EL (cell line): ENCODE data around the gene GBX1.

ENCODE experiments used
- DNase-seq: peaks from one replicate; pipeline ENCODE4 v3.0.0-alpha.2; 2016

The GBX1 gene

DNA sequence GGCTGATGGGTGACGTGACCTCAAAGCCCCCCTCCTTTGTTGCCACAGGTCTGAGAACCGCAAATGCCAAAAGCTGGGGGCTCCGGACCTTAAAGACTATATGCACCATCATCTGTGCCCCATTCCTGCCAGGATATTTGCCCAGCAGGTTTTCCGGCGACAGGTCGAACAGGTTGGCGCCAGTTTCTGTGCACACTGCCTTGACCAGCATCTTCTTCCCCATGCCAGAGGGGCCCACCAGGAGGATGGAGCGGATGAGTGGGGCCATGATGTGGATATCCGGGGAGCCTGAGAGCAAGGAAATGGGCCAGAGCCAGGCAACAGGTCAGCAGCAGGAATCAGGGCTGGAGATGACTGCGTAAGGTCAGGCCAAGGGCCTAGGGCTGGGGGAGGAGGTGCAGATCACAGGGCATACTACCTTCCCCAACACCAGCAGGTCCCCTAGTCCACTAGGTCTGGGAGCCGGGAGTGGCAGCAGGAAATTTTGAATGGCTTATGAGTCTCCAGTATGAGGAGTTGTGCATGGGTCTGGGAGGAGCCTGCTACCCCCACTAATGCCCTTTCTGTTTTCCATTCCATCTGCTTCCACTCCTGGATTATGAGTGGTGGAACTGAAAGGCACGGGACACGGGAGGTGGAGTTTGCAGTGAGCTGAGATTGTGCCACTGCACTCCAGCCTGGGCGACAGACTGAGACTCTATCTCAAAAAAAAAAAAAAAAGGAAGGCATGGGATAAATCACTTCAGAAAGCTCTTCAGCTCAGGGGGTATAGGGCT is 25.9 kb upstream of the GBX1 start:
- DNase-seq, result no peak

DNA sequence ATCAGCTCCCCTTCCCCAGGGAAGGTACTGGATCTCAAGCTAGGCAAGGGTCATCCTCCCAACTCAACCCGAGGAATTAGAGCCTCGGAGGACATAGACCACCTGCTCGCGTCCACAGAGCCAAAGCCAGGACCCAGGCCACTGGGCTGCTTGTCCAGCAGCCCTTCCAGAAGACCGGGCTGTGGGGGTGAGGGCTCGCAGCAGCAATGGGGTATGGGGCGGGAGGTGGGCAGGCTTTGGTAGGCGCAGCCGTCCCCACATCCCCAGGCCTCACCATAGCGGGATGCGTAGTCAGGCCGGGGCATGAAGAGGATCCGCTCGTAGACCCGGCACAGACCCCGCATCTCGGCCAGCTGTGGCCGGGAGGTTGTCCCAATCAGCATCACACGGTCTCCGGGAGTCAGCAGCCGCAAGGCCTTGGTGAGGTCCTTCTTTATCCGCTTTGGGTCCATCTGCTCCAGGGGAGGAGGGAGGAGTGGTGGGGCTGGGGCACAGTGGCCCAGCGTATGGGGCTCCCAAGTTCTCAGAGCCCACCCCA is 24.6 kb upstream of the GBX1 start:
- DNase-seq, result no peak

DNA sequence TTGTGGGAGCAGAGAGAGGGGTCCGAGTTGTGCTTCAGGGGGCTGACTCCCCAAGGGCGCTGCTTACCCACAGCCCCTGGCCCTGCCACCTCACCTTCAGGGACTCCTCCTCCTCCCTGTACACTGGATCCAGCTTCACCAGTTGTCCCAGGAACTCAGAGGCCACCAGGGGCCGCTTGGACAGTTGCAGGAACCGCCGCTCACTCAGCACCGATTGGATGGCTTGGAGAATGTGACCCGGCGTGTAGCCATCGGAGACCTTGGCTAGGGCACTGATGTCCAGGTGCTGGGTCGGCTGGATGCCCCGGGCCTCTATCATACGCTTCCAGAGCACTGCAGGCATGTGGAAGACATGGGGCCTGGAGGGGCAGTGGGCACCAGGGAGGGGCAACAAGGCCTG is 24.1 kb upstream of the GBX1 start:
- DNase-seq, result no peak

DNA sequence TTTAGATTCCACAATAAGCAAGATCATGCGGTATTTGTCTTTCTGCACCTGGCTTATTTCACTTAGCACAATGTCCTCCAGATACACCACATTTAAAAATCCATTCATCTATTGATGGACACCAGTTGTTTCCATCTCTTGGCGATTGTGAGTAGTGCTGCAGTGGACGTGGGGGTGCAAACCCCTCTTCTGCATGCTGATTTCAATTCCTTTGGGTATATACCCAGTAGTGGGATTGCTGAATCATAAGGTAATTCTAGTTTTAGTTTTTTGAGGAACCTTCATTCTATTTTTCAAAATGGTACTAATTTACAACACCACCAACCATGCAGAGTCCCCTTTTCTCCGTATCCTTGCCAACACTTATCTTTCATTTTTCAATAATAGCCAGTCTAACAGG is 21.5 kb upstream of the GBX1 start:
- no peak for DNase-seq

DNA sequence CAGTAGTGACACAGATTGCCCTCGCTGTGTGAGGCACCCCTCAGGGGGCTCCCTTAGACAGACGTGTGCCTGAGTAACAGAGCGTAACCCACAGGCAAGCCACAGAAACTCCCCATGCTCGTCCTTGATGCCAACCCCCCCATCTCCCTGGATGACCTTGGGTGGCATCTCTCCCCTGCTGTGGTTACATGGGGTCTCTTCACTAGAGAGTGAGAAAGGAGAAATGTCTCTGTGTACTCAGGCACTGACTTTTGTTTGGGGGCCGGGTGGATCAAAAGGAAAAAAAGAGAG is 20.7 kb upstream of the GBX1 start:
- DNase-seq, result no peak

DNA sequence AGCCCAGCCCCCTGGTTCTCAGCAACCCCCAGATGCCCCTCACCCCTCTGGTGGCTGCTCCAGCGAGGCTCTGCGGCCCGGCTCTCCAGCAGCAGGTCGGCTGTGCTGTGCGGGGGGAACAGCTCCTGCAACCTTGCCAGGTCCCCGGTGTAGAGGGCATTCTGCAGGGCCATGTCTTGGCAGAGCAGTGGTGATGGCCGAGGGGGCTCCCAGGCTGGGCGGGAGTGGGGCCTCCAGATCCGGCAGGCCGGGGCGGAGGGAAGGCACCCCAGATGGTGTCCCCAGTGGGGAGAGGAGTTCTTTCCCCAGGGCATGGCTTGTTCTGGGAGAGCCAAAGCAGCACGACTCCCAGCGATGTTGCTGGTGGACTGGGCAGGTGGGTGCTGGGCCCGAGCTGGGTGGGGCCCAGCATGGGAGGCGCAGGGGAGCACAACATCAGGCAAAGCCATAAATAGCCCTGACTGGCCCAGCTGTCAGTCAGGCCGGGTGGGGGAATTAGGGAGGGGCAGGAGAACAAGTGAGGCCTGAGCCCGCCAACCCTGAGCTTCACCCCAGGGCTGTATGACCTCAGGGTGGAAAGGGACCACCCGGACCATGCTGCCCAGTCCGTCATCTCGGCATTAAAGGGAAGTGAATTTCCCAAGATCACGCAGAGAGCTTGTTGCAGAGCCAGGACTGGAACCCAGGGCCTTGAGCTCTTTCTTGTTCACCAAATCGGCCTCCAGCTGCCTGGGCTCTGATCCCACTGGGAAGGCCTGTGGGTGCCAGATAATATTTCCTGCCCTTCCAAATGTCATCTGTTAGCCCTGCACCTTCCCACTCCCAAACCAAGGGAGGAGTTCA is 20.1 kb upstream of the GBX1 start:
- DNase-seq, result no peak

DNA sequence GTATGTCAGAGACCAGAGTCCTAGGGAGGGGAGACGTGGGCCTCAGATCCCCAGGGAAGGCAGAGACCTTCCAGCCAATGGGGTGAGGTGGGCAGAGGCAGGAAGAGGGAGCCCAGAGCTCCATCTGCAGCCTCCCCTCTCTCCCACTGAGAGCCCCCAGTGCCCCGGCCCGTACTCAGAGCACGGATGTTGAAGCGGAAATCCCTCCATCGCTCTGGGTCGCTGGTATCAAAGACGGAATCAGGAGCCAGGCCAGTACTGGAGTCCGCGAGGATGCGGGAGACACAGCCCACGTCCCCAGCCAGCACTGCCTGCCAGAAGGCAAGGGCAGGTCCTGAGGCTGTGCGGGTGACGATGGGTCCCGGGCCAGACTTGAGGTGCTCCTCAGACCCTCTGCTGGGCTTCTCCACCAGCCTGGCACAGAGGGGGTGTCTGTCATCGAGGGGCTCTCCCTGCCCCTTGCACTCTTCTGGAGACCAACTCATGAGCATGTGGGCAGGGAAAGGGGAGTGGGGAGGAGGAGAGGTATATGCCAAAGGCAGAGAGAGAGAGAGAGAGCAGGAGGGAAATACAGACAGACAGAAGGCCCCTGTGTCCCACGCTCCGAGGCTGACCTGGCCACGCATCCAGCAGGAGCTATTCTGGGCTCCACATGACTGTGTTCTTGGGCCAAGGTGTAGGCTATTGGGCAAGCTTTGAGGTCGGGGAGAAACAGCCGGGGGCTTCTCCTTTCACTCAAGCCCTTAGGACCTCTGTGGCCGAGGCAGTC is 19.3 kb upstream of the GBX1 start, which contains the start of gene ASB10:
ASB10 (minus strand) TSS at position 611 of the 769 bp plus-strand sequence; CDS start at position 491, 120 bp downstream.
- DNase-seq, result no peak

DNA sequence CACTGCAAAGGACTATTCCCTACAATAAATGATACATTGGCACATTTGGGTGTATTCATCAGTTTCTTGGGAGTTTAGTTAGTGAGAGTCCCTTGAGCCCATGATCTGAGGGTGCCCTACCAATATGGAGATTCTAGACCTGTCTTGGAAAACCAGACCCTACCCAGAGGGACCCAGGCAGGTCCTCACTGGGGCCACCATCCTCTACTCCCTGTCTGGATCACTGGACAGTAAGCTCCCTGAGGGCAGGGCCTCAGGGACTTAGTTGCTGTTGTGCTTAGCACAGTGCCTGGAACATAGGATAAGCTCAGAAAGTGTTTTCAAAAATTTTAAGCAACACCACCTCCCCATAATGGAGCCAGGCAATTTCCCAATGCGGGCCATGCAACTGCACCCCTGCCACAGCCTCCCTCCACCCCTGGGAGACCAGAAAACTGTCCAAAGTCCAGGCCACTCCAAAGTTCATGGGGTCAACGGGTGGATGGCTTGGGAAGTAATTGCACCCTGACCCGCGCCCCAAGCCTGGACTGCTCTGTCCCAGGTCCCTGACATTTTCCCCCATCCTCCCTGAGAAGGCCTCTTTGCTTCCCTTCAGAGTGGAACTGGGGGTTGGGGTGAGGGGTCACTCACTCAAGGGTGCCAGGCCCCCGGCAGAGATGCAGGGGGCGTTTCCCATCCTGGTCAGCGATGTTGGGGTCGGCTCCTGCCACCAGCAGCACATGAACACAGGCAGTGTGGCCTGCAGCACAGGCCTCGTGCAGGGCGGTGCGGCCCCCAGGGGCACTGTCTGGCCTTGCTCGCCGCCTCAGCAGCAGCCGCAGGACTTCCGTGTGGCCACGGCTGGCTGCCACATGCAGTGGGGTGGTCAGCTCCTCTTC is 18.5 kb upstream of the GBX1 start:
- no peak for DNase-seq

DNA sequence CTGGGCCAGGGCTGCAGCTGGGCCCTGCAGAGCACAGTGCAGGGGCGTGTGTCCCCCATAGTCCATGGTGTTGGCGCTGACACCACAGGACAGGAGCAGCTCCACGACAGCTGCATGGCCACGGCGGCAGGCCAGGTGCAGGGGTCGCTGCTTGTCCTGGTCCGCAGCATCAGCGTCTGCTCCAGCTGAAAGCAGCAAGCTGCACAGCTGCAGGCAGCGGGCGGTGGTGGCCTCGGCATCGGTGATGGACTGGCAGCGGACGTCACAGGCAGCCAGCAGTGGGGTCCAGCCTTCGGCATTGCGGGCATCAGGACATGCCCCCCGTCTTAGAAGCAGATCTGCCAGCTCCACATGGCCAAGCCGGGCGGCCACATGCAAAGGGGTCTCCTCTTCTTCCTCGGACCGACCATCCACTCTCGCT is 13.5 kb upstream of the GBX1 start:
- no peak for DNase-seq

DNA sequence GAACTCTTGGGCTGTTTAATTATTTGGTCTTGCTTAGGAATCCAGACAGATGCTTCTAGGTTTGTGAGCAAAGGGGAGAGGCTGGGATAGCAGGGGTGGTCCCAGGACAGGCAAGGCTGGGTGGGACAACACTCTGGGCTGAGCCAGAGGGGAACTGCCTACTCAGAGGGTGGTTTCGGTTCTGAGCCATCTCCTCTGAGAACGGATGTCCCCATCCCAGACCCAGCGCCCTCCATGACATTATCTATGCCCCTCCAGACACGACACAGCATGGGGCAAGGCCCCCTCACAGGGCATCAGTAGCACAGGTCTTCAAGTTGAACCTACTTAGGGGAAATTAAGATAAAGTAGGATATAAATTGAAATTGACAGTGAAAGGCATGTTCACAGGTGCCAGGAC is 12.5 kb upstream of the GBX1 start:
- no peak for DNase-seq

DNA sequence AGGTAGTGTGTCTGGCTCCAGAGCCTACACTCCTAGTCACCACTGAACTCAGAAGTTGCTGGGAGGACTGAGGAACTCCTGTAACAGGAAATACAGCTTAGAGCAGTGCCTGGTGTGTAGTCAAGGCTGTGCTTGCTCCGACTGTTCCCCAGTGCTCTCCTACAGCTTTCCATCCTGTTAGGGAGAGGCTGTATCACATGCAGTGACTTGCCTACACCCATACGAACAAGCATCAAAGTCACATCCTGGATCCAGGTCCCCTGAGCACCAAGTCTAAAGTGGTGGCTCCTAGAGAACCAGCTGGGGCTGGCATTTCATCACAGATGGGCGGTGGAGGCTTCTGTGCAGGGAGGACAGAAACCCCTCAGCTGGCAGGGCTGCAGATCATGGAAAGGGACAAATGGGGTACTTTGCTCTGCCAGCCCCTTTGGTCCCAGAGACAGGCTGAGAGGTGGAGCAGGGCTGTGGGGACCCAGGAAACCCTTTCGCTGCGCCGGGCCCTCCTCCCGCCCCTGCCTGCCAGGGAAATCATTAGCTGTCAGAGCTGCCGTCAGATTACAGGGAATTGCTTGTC is 11.9 kb upstream of the GBX1 start:
- no peak for DNase-seq

DNA sequence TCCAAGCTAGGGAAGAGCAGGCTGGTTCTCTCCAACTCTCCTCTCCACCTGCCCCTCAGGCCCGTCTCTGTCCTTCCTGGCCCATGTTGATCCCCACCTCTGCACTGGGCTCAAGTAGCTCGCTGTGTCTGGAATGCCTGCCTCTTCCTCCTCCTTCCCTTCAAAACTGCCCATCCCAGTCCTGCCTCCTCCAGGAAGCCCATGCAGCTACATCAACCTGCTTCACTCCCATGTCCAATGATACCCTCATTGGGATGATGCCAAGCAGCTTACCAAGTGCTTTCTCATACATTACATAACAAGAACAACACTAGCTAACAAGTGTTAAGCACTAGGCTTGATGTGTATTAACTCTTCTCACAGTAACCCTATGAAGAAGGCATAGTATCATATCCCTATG is 11.3 kb upstream of the GBX1 start:
- no peak for DNase-seq

DNA sequence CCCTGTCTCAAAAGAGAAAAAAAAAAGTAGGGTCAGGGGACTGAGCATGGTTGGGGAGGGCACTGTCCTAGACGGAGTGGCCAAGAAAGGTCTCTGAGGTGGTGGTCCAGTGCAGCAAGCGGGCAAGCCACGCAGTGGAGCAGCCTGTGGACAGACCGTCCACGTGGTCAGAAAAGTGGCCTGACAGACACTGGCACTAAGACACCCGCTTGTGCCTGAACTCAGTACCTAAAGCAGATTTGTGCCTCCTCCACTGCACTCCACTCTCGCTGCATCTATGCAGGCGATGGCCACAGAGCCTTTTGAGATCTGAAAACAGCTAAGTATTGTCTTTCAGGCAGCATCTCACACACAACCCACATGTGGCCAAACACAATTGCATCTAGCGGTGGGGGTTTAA is 10.7 kb upstream of the GBX1 start:
- DNase-seq, result no peak

DNA sequence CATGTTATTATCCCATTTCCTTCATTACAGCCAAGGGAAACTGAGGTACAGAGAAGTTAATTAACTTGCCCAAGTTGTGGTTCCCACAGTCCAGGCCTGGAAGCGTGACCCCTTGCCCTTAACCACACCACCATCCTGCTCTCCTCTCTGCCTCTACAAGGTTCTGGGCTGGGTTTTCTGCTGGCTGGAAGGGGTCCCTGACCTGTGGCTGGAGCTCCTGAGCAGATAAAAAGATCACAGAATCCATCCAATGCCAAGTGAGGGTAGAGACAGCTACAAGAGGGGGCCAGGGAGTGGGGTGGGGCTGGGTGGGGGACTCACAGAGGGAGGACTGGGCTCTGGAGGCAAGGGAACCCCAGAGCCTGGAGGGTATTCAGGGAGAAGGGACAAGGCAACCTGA is 9.8 kb upstream of the GBX1 start:
- no peak for DNase-seq

DNA sequence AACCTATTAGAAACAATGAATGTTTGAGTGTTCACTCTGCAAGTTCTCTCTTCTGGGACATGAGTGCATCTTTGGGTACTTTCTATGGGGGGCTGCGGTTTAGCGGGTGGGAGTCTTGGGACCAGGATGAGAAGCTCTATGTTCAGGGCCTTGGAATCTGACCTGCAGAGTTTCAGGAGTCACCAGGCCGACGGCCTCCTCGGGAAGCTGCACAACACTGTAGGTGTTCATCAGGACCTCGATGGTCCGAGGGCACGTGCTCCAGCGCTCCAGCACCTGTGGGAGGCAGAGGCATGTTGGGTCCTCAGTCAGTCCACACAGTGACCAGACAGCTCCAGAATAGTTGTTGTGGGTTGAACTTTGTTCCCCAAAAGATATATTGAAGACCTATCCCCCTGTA is 8.9 kb upstream of the GBX1 start:
- DNase-seq, result no peak

DNA sequence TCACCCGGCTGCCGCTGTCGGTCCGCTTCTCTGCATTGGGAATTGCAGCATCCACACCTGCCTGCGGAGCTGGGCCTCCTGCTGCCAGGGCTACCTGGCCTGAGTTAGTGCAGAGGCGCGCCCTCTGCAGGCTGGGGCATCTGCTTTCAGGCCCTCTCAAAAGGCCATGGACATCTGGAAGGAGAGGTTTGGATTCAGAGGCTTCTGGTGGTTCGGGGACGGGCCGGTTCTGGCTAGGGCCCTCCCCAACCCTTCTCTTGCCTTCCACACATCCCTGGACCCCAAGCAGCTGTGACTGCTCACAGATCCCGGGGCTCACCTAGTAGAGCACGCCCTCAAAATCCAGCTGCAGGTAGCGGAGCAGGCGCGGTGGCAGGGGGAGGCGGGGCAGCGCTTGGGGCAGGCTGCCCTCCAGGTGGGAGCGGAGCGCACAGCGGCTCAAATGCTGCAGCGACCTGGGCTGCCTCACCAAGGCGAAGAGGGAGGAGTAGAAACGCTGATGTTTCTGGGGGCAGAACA is 8.4 kb upstream of the GBX1 start:
- DNase-seq, result no peak

DNA sequence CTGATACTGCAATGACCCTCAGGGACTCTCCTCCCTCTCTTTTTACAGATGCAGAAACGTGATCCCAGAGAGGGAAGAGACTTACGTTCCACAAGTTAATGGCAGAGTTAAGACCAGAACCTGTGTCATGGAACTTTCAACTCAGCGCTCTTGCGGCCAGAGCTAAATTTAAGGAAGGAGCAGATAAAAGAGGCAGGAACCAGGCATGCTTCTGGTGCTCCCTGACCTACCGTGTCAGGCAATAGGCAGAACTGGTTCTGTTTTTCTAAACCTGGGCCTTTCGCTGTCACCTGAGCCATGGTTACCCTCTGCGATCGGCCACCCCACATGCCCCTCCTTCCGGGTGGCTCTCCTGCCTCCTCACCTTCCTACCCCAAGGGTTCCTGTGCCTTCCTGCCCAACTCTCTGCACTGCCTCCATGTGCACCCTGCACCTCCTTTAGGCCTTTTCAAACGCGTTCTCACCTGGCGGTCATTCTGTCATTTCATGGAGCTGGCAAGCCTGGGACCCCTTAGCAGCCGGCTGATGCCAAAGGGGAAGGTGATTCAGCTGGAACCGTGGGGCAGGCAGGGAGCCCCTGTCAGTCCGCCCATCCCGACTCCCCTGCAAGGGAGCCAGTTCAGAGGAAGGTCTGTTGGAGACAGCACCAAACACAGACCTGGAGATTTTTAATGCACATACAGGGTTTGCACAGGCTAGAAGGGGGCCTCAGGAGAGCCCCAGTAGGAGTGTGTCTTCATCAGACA is 7.7 kb upstream of the GBX1 start:
- DNase-seq, result no peak

DNA sequence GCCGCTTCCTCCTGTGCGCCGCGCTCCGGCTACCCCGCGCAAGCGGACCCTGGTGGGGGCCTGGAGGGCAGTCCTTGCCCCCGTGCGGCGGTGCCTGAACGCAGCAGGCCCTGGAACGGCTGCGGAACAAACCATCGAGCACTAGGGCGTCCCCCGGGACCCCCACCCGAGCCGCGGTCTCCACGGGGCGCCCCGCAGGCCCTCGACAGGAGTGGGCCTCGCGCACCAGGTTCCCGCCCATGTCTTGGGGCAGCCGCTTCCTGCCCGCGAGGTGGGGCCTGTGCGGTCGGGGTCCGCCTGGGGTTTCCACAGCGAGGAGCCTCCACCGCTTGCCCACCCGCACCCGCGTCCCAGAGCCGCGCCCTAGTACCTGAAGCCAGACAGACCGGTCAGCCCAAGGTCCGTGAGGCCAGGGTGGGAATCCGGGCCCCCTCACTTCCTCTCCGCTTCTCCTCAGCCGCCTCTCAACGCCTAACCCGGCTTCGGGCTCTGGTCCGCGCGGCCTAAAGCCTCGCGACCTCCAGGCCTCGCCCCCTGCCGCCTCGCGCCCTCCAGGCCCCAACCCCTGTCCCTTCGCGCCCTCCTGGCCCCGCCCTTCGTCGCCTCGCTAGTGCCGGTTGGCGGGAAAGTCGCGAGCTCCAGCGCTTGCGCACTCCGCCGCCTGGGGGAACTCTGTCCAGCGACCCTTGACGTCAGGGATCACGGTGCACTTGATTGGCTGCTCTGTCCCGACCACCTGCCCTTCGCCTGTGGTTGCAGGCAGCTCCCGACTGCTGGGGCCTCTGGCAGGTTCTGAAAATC is 7.0 kb upstream of the GBX1 start:
- no peak for DNase-seq

DNA sequence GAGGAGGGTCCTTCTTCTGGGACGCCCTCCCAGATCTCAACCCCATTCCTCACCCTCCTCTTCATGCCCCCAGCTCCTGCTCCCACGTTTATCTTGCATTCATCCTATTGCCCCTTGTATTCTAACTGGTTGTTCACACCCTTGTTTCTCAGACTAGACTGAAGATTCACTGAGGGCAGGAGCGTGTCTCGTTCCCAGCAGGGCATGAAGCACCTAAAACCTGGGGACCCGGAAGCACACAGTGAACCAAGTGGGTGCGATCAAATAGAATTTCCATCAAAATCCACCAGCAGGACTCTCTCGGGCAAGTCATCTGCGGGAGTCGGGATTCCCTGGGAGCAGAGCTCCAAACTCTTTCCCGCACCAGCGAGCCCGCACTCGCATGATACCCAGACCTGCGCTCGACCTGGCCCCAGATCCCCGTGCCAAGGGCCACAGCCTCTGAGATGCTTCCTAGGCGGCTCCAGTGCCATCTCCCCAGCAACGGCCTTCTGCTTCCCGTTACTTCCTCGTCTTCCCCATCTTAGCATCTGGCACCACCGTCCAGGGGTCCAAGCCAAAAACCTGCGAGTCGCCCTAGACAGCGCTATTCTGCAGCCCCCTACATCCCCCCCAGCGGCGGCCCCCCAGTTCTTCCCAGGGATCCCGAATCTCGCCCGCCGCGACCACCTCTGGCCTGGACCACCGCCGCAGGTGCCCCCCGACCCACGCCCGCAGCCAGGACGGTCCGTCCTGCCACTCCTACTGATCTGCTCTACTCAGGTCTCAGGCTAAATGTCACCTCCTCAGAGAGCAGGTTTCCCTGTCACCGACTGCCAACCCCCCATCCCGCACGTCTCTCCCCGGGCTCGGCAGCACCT is 6.1 kb upstream of the GBX1 start:
- DNase-seq, result no peak
